ENCODE data around the gene HTR1D.
A peak's percentile ranks its signal among the peaks of the same experiment; 100 is the strongest.

Gene HTR1D

DNA sequence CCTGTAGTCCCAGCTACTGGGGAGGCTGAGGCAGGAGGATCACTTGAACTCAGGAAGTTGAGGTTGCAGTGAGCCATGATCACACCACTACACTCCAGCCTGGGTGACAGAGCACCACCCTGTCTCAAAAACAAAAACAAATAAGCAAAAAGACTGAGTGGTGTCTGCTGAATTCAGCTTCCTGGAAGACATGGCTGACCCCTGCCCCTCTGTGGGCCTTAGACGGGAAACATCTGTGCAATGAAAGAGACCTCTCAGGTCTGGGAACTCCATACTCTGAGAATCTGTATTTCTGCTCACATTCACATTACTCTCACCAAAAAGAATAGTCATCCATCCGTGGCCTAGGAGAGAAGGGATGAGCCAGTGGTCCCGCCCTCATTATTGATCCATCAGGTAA is 2.0 kb downstream of the HTR1D start:
- Histone ChIP-seq H3K9me3 (ENCODE audit: severe bottlenecking) (no peaks in the 10 kb centered on the region), H3K27me3 (ENCODE audit: insufficient read depth, low read depth, severe bottlenecking) (peaks cover 17% of the 10 kb centered on the region), H3K36me3 (no peaks in the 10 kb centered on the region), H3K27ac (no peak overlapping the region), H3K4me3 (ENCODE audit: low read depth, low read length) (no peak overlapping the region)
- TF ChIP-seq CTCF (IDR thresholded peaks at IDR 0.05; ENCODE audit: low read depth, low read length): no peak
- DNase-seq: no peak

- DNase-seq: no peak
- H3K27me3 ChIP-seq (ENCODE audit: insufficient read depth, low read depth, severe bottlenecking): peaks cover 17% of the 10 kb centered on the region
- no peaks in the 10 kb centered on the region for H3K36me3 ChIP-seq
- H3K27ac ChIP-seq: no peak overlapping the region
- no peaks in the 10 kb centered on the region for H3K9me3 ChIP-seq (ENCODE audit: severe bottlenecking)
- TF ChIP-seq CTCF (IDR thresholded peaks at IDR 0.05; ENCODE audit: low read depth, low read length): no peak
- no peak overlapping the region for H3K4me3 ChIP-seq (ENCODE audit: low read depth, low read length)
Observed at GRCh38 chr1:23214640-23215039, 2.7 kb downstream of the HTR1D start.

GRCh38 chr1:23211955-23212354 is 5.3 kb downstream of the HTR1D start:
- Histone ChIP-seq H3K27ac (no peak overlapping the region), H3K9me3 (ENCODE audit: severe bottlenecking) (no peaks in the 10 kb centered on the region), H3K4me3 (ENCODE audit: low read depth, low read length) (no peak overlapping the region), H3K36me3 (no peaks in the 10 kb centered on the region), H3K27me3 (ENCODE audit: insufficient read depth, low read depth, severe bottlenecking) (peaks cover 7% of the 10 kb centered on the region)
- no peak for TF ChIP-seq CTCF (IDR thresholded peaks at IDR 0.05; ENCODE audit: low read depth, low read length)
- DNase-seq: no peak

DNA sequence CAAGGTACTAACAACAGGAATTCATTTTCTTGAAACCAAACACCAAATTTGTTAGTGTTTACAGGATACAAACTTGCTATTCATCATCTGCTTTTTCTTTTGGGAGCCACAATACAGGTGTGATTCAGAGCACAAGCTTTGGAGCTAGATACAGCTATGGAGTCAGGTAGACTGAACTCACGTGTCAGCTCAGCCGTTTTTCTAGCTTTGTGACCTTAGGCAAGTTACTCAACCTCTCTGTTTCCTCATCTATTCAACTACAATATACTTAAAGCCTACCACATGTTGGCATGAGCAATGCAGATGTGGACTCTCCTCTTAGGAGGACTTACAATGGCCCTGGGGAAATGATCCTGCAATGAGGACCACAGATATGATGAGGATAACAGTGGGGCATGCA is 6.3 kb downstream of the HTR1D start:
- Histone ChIP-seq H3K27me3 (ENCODE audit: insufficient read depth, low read depth, severe bottlenecking) (no peaks in the 10 kb centered on the region), H3K36me3 (no peaks in the 10 kb centered on the region), H3K4me3 (ENCODE audit: low read depth, low read length) (no peak overlapping the region), H3K27ac (no peak overlapping the region), H3K9me3 (ENCODE audit: severe bottlenecking) (no peaks in the 10 kb centered on the region)
- TF ChIP-seq CTCF (IDR thresholded peaks at IDR 0.05; ENCODE audit: low read depth, low read length): no peak
- no peak for DNase-seq

DNA sequence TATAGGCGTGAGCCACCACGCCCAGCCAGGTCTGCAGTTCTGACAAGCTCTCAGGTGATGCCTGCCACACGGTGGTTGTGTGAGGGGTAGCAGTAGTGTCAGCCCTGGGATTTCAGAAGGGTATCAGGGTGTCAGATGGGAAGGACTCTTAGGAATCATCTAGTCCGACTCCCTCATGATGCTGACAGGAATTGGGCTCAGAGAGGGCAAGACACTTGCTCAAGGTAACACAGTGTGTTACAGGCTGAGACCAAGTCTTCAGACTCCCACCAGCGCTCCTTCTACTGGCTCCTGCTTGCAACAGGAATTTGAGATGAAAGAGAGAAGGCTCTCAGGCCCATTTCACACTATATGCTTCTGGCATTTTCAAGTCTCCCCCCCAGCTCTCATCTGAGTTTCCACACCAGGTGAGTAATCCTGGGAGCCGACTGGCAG is 6.9 kb downstream of the HTR1D start:
- Histone ChIP-seq H3K27me3 (ENCODE audit: insufficient read depth, low read depth, severe bottlenecking) (no peaks in the 10 kb centered on the region), H3K4me3 (ENCODE audit: low read depth, low read length) (no peak overlapping the region), H3K27ac (no peak overlapping the region), H3K36me3 (no peaks in the 10 kb centered on the region), H3K9me3 (ENCODE audit: severe bottlenecking) (no peaks in the 10 kb centered on the region)
- DNase-seq: peak; percentile 33
- TF ChIP-seq CTCF (IDR thresholded peaks at IDR 0.05; ENCODE audit: low read depth, low read length): peak; percentile 38; the same call in 1 of the 2 replicates

- DNase-seq: no peak
- TF ChIP-seq CTCF (IDR thresholded peaks at IDR 0.05; ENCODE audit: low read depth, low read length): no peak
- H3K27ac ChIP-seq: no peak overlapping the region
- no peaks in the 10 kb centered on the region for H3K36me3 ChIP-seq
- H3K27me3 ChIP-seq (ENCODE audit: insufficient read depth, low read depth, severe bottlenecking): no peaks in the 10 kb centered on the region
- no peak overlapping the region for H3K4me3 ChIP-seq (ENCODE audit: low read depth, low read length)
- H3K9me3 ChIP-seq (ENCODE audit: severe bottlenecking): no peaks in the 10 kb centered on the region
Observed at GRCh38 chr1:23209770-23210169, 7.5 kb downstream of the HTR1D start.

All from WERI-Rb-1 (cell line).